Loucy (cell line): ENCODE measurements around the gene CSH1.

Source experiments
- EZH2phosphoT487 ChIP-seq: fragments of 200-600 bp; IDR thresholded peaks from 2 replicates; pipeline ENCODE4 v1.6.1; 2018; ENCODE audit warnings: antibody characterized with exemption, mild to moderate bottlenecking, moderate library complexity, borderline replicate concordance
- TF ChIP-seq, protein P1 (sequence below): fragments of 200-600 bp; sonication (generic); conservative IDR thresholded peaks from 2 replicates; pipeline ENCODE4 v1.5.1; 2014; ENCODE audit warnings: mild to moderate bottlenecking, antibody characterized with exemption, low read length

DNA sequence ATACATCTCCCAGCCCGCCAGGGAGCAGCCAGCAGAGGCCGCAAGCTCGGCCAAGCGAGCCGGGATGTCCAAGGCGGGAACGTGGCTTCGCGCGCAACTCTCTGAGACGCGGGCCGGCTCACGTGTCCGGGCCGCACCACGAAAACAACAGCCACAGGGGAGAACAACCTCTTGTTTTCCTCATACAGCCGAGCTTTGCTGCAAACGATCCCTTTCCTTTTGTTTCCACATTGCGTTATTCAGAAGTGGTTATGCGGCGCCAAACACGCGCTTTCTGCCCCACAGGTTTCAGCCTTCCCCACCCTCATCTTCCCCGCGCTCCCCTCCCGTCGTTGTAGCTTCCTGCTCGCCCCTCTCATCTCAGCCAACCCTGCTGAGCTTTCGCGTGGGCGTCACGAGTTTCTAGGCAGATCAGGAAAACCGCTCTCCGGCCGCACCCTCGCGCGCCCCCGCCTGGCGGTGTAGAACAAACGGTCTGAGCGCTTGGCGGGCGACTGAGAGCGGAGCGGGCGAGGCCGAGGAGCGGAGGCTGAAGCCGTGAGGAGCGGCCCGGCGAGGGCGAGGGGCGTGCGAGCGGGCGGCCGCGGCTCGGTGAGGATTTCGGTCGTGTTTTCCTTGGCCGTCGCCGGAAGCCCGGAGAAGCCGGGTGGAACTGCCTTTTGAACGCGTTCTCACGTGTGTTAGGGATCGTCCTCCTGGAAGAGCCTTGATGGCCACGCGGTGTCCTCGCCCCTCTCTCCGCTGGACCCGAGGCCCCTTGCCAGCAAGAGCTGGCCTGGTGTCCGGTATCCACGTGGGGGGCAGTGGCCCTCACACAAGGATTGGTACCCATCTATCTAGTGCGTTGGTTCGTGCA is 47.3 kb downstream of the CSH1 start:
- TF ChIP-seq, protein P1, sequence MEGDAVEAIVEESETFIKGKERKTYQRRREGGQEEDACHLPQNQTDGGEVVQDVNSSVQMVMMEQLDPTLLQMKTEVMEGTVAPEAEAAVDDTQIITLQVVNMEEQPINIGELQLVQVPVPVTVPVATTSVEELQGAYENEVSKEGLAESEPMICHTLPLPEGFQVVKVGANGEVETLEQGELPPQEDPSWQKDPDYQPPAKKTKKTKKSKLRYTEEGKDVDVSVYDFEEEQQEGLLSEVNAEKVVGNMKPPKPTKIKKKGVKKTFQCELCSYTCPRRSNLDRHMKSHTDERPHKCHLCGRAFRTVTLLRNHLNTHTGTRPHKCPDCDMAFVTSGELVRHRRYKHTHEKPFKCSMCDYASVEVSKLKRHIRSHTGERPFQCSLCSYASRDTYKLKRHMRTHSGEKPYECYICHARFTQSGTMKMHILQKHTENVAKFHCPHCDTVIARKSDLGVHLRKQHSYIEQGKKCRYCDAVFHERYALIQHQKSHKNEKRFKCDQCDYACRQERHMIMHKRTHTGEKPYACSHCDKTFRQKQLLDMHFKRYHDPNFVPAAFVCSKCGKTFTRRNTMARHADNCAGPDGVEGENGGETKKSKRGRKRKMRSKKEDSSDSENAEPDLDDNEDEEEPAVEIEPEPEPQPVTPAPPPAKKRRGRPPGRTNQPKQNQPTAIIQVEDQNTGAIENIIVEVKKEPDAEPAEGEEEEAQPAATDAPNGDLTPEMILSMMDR = no peak
- TF ChIP-seq EZH2phosphoT487 = no peak
